WTC11 (cell line): ENCODE measurements around the gene SLC7A6. TPM values are rescaled to one million over a fixed set of nuclear protein-coding genes. Genes with fewer than 3 reads are reported as not detected.

Source experiments
- ATAC-seq: fragments of 200-7000 bp; cut with Tn5 transposase; 2 replicates; pipeline ENCODE4 v1.10.0; 2021; ENCODE audit warnings: mild to moderate bottlenecking, moderate library complexity
- CTCF ChIA-PET: fragments of 300-600 bp; sonication (Branson Sonifier 250); formaldehyde crosslinking; loops from one replicate; lab custom pipeline; 2021; ENCODE audit warnings: antibody characterized with exemption; lab: Charles Lee
- POLR2A ChIA-PET: fragments of 350-600 bp; sonication (Branson Sonifier 250); formaldehyde crosslinking; loops from one replicate; lab custom pipeline; 2021; ENCODE audit warnings: antibody characterized with exemption; lab: Charles Lee
- DNase-seq: peaks from one replicate; pipeline ENCODE4 v3.0.0; 2021; ENCODE audit warnings: low spot score
- H3K27ac Mint-ChIP-seq: 2 replicates; pipeline ENCODE4 v1.8.0; 2021; ENCODE audit warnings: mixed read lengths
- H3K27me3 Mint-ChIP-seq: 2 replicates; pipeline ENCODE4 v1.8.0; 2021; ENCODE audit warnings: low read depth, mild to moderate bottlenecking, moderate library complexity, mixed read lengths
- H3K36me3 Mint-ChIP-seq: 2 replicates; pipeline ENCODE4 v1.8.0; 2021; ENCODE audit warnings: mixed read lengths
- H3K4me1 Mint-ChIP-seq: 2 replicates; pipeline ENCODE4 v1.8.0; 2022; ENCODE audit warnings: mixed read lengths
- H3K4me3 Mint-ChIP-seq: 2 replicates; pipeline ENCODE4 v1.8.0; 2021; ENCODE audit warnings: mild to moderate bottlenecking, moderate library complexity, mixed read lengths
- H3K9me3 Mint-ChIP-seq: 2 replicates; pipeline ENCODE4 v1.8.0; 2021; ENCODE audit warnings: mixed read lengths
- EMX1 ChIP-seq: fragments of 250-450 bp; sonication (Bioruptor Pico); IDR thresholded peaks from 2 replicates; pipeline ENCODE4 v1.8.0; 2021; ENCODE audit warnings: mild to moderate bottlenecking
- FOXP1 ChIP-seq: sonication (generic); formaldehyde crosslinking; IDR thresholded peaks from 2 replicates; pipeline ENCODE4 v1.8.0; 2022; ENCODE audit warnings: missing genetic modification reagents, mild to moderate bottlenecking, moderate library complexity, borderline replicate concordance
- GABPB1 ChIP-seq: sonication (generic); formaldehyde crosslinking; IDR thresholded peaks from 2 replicates; pipeline ENCODE4 v1.8.1; 2023; ENCODE audit warnings: mild to moderate bottlenecking, missing genetic modification reagents
- HMGXB4 ChIP-seq: sonication (generic); formaldehyde crosslinking; IDR thresholded peaks from 2 replicates; pipeline ENCODE4 v1.8.1; 2023; ENCODE audit warnings: mild to moderate bottlenecking, moderate library complexity, missing genetic modification reagents
- NFYB ChIP-seq: sonication (generic); formaldehyde crosslinking; conservative IDR thresholded peaks from 2 replicates; pipeline ENCODE4 v1.8.0; 2022; ENCODE audit warnings: low read depth, missing genetic modification reagents
- NR1H2 ChIP-seq: sonication (generic); formaldehyde crosslinking; IDR thresholded peaks from 2 replicates; pipeline ENCODE4 v1.9.0; 2021; ENCODE audit warnings: mild to moderate bottlenecking, moderate library complexity, missing genetic modification reagents
- PRDM15 ChIP-seq: sonication (generic); formaldehyde crosslinking; IDR thresholded peaks from 2 replicates; pipeline ENCODE4 v1.8.0; 2022; ENCODE audit warnings: missing genetic modification reagents
- PRRX2 ChIP-seq: fragments of 250-450 bp; sonication (Bioruptor Pico); IDR thresholded peaks from 2 replicates; pipeline ENCODE4 v1.8.0; 2021; ENCODE audit warnings: mild to moderate bottlenecking
- SOX15 ChIP-seq: fragments of 250-450 bp; sonication (Bioruptor Pico); IDR thresholded peaks from 2 replicates; pipeline ENCODE4 v1.9.0; 2021; ENCODE audit warnings: mild to moderate bottlenecking
- SP1 ChIP-seq: sonication (generic); formaldehyde crosslinking; conservative IDR thresholded peaks from 2 replicates; pipeline ENCODE4 v1.8.1; 2022; ENCODE audit warnings: missing genetic modification reagents
- ZNF121 ChIP-seq: sonication (generic); formaldehyde crosslinking; IDR thresholded peaks from 2 replicates; pipeline ENCODE4 v1.8.0; 2023; ENCODE audit warnings: missing genetic modification reagents
- ZNF416 ChIP-seq: fragments of 250-450 bp; sonication (Bioruptor Pico); IDR thresholded peaks from 2 replicates; pipeline ENCODE4 v1.9.0; 2021; ENCODE audit warnings: mild to moderate bottlenecking, inconsistent platforms
- total RNA-seq: library from RNA; stranded (reverse); gene quantifications from 3 replicates; pipeline ENCODE4 v1.2.3, GENCODE V29; 2021
- TF ChIP-seq, protein P1 (sequence below): sonication (generic); formaldehyde crosslinking; IDR thresholded peaks from 2 replicates; pipeline ENCODE4 v1.8.0; 2022; ENCODE audit warnings: mild to moderate bottlenecking, missing genetic modification reagents
- TF ChIP-seq, protein P2 (sequence below): fragments of 250-450 bp; sonication (Bioruptor Pico); IDR thresholded peaks from 2 replicates; pipeline ENCODE4 v1.9.0; 2021; ENCODE audit warnings: moderate library complexity, mild to moderate bottlenecking, inconsistent platforms, borderline replicate concordance

The SLC7A6 gene
- total RNA-seq, 1 experiment from 2014 or later: 27.4 TPM

DNA sequence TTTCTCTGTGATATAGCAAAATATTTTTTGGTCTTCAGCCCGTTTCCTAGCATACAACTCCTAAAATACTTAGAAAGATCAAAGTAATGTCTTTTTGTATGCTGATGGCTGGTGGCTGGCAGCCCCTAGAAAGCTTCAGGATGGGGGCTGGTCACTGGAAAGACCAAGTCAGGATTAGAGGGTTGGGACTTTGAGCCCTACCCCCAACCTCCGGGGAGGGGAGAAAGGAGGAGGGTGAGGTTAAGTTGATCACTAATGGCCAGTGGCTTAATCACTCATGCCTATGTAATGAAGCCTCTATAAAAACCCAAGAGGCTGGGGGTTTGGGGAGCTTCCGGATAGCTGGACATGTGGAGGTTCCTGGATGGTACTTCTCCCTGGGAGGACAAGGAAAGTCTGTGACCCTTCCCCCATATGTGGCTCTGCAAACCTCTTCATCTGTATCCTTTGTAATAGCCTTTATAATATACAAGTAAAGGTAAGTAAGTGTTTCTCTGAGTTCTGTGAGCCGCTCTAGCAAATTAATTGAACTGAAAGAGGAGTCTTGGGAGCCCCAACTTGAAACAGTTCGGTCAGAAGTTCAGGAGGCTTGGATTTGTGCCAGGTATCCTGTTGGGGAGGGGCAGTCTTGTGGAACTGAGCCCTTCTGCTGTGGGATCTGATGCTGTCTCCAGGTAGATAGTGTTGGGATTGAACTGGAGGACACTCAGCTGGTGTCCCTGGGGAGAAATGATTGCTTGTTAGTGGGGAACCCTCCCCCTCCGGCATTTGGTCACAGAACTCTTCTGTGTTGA lies 3.5 kb downstream of the SLC7A6 start (continued):
- TF ChIP-seq, protein P1, sequence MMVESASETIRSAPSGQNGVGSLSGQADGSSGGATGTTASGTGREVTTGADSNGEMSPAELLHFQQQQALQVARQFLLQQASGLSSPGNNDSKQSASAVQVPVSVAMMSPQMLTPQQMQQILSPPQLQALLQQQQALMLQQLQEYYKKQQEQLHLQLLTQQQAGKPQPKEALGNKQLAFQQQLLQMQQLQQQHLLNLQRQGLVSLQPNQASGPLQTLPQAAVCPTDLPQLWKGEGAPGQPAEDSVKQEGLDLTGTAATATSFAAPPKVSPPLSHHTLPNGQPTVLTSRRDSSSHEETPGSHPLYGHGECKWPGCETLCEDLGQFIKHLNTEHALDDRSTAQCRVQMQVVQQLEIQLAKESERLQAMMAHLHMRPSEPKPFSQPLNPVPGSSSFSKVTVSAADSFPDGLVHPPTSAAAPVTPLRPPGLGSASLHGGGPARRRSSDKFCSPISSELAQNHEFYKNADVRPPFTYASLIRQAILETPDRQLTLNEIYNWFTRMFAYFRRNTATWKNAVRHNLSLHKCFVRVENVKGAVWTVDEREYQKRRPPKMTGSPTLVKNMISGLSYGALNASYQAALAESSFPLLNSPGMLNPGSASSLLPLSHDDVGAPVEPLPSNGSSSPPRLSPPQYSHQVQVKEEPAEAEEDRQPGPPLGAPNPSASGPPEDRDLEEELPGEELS (CRISPR knock-in tag): no peak

GRCh38 chr16:68269793-68270192 lies 5.5 kb downstream of the SLC7A6 start:
- ChIA-PET POLR2A (interaction anchor here (0.6 kb wide), 1 partner anchor 29 kb away, joined by 4 read pairs; no protein-coding TSS in a partner anchor), CTCF (interaction anchor here (0.6 kb wide), 1 partner anchor 17 kb away, joined by 3 read pairs; no protein-coding TSS in a partner anchor)
- TF ChIP-seq HMGXB4 (CRISPR knock-in tag) (no peak), ZNF121 (CRISPR knock-in tag) (peak; percentile 79)
- Mint-ChIP-seq H3K4me3 (no peak overlapping the region), H3K27ac (no peak overlapping the region), H3K4me1 (peaks cover 31% of the 10 kb centered on the region), H3K9me3 (no peaks in the 10 kb centered on the region), H3K36me3 (peaks cover 12% of the 10 kb centered on the region), H3K27me3 (peaks cover 4% of the 10 kb centered on the region; the same call in 1 of the 2 replicates)
- DNase-seq (no peak), ATAC-seq (no peak)

DNA sequence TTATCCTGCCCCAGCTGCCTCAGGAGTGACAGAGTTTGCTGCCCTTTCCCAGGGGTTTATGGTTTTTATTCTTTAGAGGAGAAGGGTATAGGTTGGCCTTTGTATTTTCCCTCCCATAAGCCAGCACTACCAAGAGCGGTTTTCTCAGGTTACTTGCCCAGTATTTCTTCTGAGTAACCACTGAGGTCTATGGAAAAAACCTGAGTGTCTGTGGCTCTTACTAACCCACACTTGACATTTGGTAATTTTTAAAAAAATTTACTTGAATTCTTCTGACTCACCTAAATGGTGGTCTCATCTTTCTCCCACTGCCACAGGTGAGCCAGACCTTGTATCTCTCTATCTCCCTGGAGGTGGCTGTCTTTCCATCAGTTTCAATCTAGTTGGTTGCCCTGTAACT lies 6.0 kb downstream of the SLC7A6 start:
- no peak for DNase-seq
- no peaks in the 10 kb centered on the region for H3K9me3 Mint-ChIP-seq
- POLR2A ChIA-PET: interaction anchor here (0.6 kb wide), 1 partner anchor 30 kb away, joined by 4 read pairs; no protein-coding TSS in a partner anchor
- H3K4me3 Mint-ChIP-seq: no peak overlapping the region
- peaks cover 27% of the 10 kb centered on the region for H3K4me1 Mint-ChIP-seq
- TF ChIP-seq ZNF416 (CRISPR knock-in tag) (no peak), SOX15 (no peak), FOXP1 (CRISPR knock-in tag) (no peak), PRRX2 (CRISPR knock-in tag) (no peak), EMX1 (CRISPR knock-in tag) (no peak), NFYB (no peak), NR1H2 (no peak), SP1 (CRISPR knock-in tag) (no peak), ZNF121 (CRISPR knock-in tag) (no peak), GABPB1 (CRISPR knock-in tag) (no peak), PRDM15 (CRISPR knock-in tag) (no peak)
- TF ChIP-seq, protein P2, sequence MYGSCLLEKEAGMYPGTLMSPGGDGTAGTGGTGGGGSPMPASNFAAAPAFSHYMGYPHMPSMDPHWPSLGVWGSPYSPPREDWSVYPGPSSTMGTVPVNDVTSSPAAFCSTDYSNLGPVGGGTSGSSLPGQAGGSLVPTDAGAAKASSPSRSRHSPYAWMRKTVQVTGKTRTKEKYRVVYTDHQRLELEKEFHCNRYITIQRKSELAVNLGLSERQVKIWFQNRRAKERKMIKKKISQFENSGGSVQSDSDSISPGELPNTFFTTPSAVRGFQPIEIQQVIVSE (CRISPR knock-in tag): no peak
- TF ChIP-seq, protein P1 (CRISPR knock-in tag): no peak
- TF ChIP-seq, all 79 proteins: peak for 0
- no peak for ATAC-seq
- H3K36me3 Mint-ChIP-seq: peaks cover 12% of the 10 kb centered on the region
- no peak overlapping the region for H3K27ac Mint-ChIP-seq
- CTCF ChIA-PET: no interaction called here
- no peaks in the 10 kb centered on the region; the same call in 1 of the 2 replicates for H3K27me3 Mint-ChIP-seq
